MM.1S (cell line): Measurements from ENCODE around the gene LDLRAP1.
"Not testable (repeated sequence)": the region's sequence is repeated elsewhere in the genome, so short reads cannot be mapped to it uniquely, and the experiment has no call there.

Experiments
- DNase-seq: peaks from one replicate; pipeline ENCODE4 v3.0.0-alpha.2; 2015
- H2AFZ ChIP-seq: fragments of 300-600 bp; sonication (generic); 2 replicates; pipeline ENCODE4 v1.6.0; 2016; ENCODE audit warnings: antibody characterized with exemption, low read length
- H3F3A ChIP-seq: fragments of 300-600 bp; sonication (generic); 2 replicates; pipeline ENCODE4 v1.6.1; 2016; ENCODE audit warnings: mild to moderate bottlenecking, antibody characterized with exemption, low read length, moderate library complexity, mixed read lengths; ENCODE audit not compliant: insufficient read depth
- H3K27ac ChIP-seq: fragments of 300-600 bp; sonication (generic); 2 replicates; pipeline ENCODE4 v1.5.1; 2016; ENCODE audit warnings: mild to moderate bottlenecking, low read length
- H3K27me3 ChIP-seq: fragments of 300-600 bp; sonication (generic); replicated peaks from 2 replicates; pipeline ENCODE4 v1.6.0; 2016; ENCODE audit warnings: low read length; ENCODE audit not compliant: insufficient read depth
- H3K36me3 ChIP-seq: fragments of 300-600 bp; sonication (generic); replicated peaks from 2 replicates; pipeline ENCODE4 v1.6.1; 2016; ENCODE audit warnings: mild to moderate bottlenecking, low read length, mixed read lengths; ENCODE audit not compliant: insufficient read depth
- H3K4me1 ChIP-seq: fragments of 300-600 bp; sonication (generic); 2 replicates; pipeline ENCODE4 v1.6.1; 2016; ENCODE audit warnings: low read length, mixed read lengths
- H3K4me2 ChIP-seq: fragments of 300-600 bp; sonication (generic); 2 replicates; pipeline ENCODE4 v1.6.0; 2016; ENCODE audit warnings: low read depth, low read length
- H3K4me3 ChIP-seq: fragments of 300-600 bp; sonication (generic); 2 replicates; pipeline ENCODE4 v1.5.1; 2016; ENCODE audit warnings: low read length, mixed read lengths
- H3K79me2 ChIP-seq: fragments of 300-600 bp; sonication (generic); 2 replicates; pipeline ENCODE4 v1.6.1; 2016; ENCODE audit warnings: mixed run types, low read length, mixed read lengths
- H3K9ac ChIP-seq: fragments of 300-600 bp; sonication (generic); 2 replicates; pipeline ENCODE4 v1.6.1; 2016; ENCODE audit warnings: low read length, mixed read lengths
- H3K9me2 ChIP-seq: fragments of 300-600 bp; sonication (generic); replicated peaks from 2 replicates; pipeline ENCODE4 v1.6.1; 2016; ENCODE audit warnings: mild to moderate bottlenecking, low read length, mixed read lengths; ENCODE audit not compliant: insufficient read depth
- H3K9me3 ChIP-seq: fragments of 300-600 bp; sonication (generic); replicated peaks from 2 replicates; pipeline ENCODE4 v1.6.1; 2016; ENCODE audit warnings: mild to moderate bottlenecking, low read length, mixed read lengths; ENCODE audit not compliant: insufficient read depth
- H4K20me1 ChIP-seq: fragments of 300-600 bp; sonication (generic); 2 replicates; pipeline ENCODE4 v1.6.1; 2016; ENCODE audit warnings: mild to moderate bottlenecking, low read length, moderate library complexity, mixed read lengths; ENCODE audit not compliant: insufficient read depth
- EZH2 ChIP-seq: fragments of 300-600 bp; sonication (generic); optimal IDR thresholded peaks from 2 replicates; pipeline ENCODE3; 2017; ENCODE audit warnings: low read depth, mild to moderate bottlenecking, antibody characterized with exemption, low read length, mixed read lengths
- EZH2phosphoT487 ChIP-seq: fragments of 300-600 bp; sonication (generic); IDR thresholded peaks from 2 replicates; pipeline ENCODE4 v1.6.1; 2018; ENCODE audit warnings: antibody characterized with exemption, low read length
- TF ChIP-seq, protein P1 (sequence below): fragments of 300-600 bp; sonication (generic); IDR thresholded peaks from 2 replicates; pipeline ENCODE4 v1.5.1; 2016; ENCODE audit warnings: antibody characterized with exemption, low read length, mixed read lengths

The LDLRAP1 gene

GRCh38 chr1:25583519-25584370 is 40.3 kb downstream of the LDLRAP1 start:
- TF ChIP-seq, protein P1, sequence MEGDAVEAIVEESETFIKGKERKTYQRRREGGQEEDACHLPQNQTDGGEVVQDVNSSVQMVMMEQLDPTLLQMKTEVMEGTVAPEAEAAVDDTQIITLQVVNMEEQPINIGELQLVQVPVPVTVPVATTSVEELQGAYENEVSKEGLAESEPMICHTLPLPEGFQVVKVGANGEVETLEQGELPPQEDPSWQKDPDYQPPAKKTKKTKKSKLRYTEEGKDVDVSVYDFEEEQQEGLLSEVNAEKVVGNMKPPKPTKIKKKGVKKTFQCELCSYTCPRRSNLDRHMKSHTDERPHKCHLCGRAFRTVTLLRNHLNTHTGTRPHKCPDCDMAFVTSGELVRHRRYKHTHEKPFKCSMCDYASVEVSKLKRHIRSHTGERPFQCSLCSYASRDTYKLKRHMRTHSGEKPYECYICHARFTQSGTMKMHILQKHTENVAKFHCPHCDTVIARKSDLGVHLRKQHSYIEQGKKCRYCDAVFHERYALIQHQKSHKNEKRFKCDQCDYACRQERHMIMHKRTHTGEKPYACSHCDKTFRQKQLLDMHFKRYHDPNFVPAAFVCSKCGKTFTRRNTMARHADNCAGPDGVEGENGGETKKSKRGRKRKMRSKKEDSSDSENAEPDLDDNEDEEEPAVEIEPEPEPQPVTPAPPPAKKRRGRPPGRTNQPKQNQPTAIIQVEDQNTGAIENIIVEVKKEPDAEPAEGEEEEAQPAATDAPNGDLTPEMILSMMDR, result no peak
- Histone ChIP-seq H3K4me1 (no peaks in the 10 kb centered on the region), H3K9me2 (no peaks in the 10 kb centered on the region), H3K79me2 (no peaks in the 10 kb centered on the region), H3K9me3 (no peaks in the 10 kb centered on the region), H2AFZ (no peak overlapping the region), H3K9ac (no peak overlapping the region), H3F3A (no peaks in the 10 kb centered on the region), H3K27ac (no peak overlapping the region), H4K20me1 (no peaks in the 10 kb centered on the region), H3K36me3 (no peaks in the 10 kb centered on the region), H3K27me3 (no peaks in the 10 kb centered on the region), H3K4me3 (no peak overlapping the region), H3K4me2 (no peak overlapping the region)
- DNase-seq, result no peak

DNA sequence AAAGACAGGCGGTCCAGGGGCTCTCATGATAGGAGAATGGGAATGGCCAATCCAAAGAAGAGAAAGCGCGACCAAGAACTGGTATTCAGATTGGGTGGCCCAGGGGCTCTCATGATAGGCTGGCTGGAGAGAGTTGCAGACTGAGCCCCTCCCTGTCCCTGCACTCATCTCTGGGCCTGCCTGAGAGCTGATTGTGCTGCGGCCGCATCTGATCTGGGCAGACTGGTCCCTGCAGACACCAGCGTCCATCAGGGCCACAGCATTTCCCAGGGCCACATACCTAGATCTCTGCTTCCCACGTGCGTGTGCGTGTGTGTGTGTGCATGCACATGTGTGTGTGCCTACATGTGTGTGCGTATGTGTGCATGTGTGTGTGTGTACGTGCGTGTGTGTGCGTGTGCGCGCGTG is 42.8 kb downstream of the LDLRAP1 start:
- H3K36me3 ChIP-seq, result no peaks in the 10 kb centered on the region
- H3K9me2 ChIP-seq, result no peaks in the 10 kb centered on the region
- no peak for TF ChIP-seq EZH2
- TF ChIP-seq EZH2phosphoT487, result no peak
- TF ChIP-seq, protein P1, result no peak
- no peak overlapping the region for H3K27ac ChIP-seq
- no peaks in the 10 kb centered on the region for H3K4me1 ChIP-seq
- H3F3A ChIP-seq, result no peaks in the 10 kb centered on the region
- DNase-seq, result no peak
- no peaks in the 10 kb centered on the region for H4K20me1 ChIP-seq
- no peak overlapping the region for H3K9ac ChIP-seq
- H2AFZ ChIP-seq, result no peak overlapping the region
- no peaks in the 10 kb centered on the region for H3K27me3 ChIP-seq
- no peak overlapping the region for H3K4me3 ChIP-seq
- H3K79me2 ChIP-seq, result no peaks in the 10 kb centered on the region
- no peak overlapping the region for H3K4me2 ChIP-seq
- H3K9me3 ChIP-seq, result no peaks in the 10 kb centered on the region

- Histone ChIP-seq H3K4me2 (no peak overlapping the region), H3K9me3 (no peaks in the 10 kb centered on the region), H2AFZ (no peak overlapping the region), H3K36me3 (no peaks in the 10 kb centered on the region), H3K4me1 (no peaks in the 10 kb centered on the region), H3K79me2 (no peaks in the 10 kb centered on the region), H3F3A (no peaks in the 10 kb centered on the region), H3K9ac (no peak overlapping the region), H3K27ac (no peak overlapping the region), H3K4me3 (no peak overlapping the region), H3K27me3 (no peaks in the 10 kb centered on the region), H4K20me1 (no peaks in the 10 kb centered on the region), H3K9me2 (no peaks in the 10 kb centered on the region)
- no peak for DNase-seq
- TF ChIP-seq EZH2phosphoT487 (no peak), EZH2 (no peak)
- TF ChIP-seq, protein P1, result no peak
Measured at GRCh38 chr1:25587290-25587689, 43.9 kb downstream of the LDLRAP1 start.

DNA sequence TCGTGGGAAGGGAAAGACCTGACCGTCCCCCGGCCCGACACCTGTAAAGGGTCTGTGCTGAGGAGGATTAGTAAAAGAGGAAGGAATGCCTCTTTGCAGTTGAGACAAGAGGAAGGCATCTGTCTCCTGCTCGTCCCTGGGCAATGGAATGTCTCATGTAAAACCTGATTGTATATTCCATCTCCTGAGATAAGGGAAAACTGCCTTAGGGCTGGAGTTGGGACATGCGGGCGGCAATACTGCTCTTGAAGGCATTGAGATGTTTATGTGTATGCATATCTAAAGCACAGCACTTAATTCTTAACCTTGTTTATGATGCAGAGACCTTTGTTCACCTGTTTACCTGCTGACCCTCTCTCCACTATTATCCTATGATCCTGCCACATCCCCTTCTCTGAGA is 44.8 kb downstream of the LDLRAP1 start:
- H3K79me2 ChIP-seq, H3K9me3 ChIP-seq, H2AFZ ChIP-seq, H3K27me3 ChIP-seq, H3K4me3 ChIP-seq, H3K9ac ChIP-seq, H4K20me1 ChIP-seq, H3K36me3 ChIP-seq, H3K4me2 ChIP-seq, H3K4me1 ChIP-seq, H3K9me2 ChIP-seq, H3F3A ChIP-seq, H3K27ac ChIP-seq, DNase-seq: not testable (repeated sequence)

GRCh38 chr1:25588786-25589185 is 45.4 kb downstream of the LDLRAP1 start:
- H3K9ac ChIP-seq, H4K20me1 ChIP-seq, H3K27ac ChIP-seq, H3K9me3 ChIP-seq, H3K79me2 ChIP-seq, DNase-seq, H2AFZ ChIP-seq, H3K9me2 ChIP-seq, H3K4me3 ChIP-seq, H3K27me3 ChIP-seq, H3K4me2 ChIP-seq, H3F3A ChIP-seq, H3K4me1 ChIP-seq, H3K36me3 ChIP-seq: not testable (repeated sequence)
